A549 (cell line): ENCODE results near the gene E2F1. TPM values are rescaled to one million over a fixed set of nuclear protein-coding genes. Genes with fewer than 3 reads are reported as not detected.

Experiments used
- ATAC-seq, 2 experiments: fragments of 200-7000 bp in 1 of 2; fragments of >200 bp in 1 of 2; cut with Nextera tagmentation in 1 of 2; cut with Tn5 transposase in 1 of 2; 3 replicates each; pipeline versions ENCODE4 v1.8.0 to v1.9.1; 2018 to 2020; ENCODE audit warnings: mild to moderate bottlenecking in 1 of 2, moderate library complexity in 1 of 2
- CTCF ChIA-PET: fragments of 300-600 bp; sonication (Branson Sonifier 250); formaldehyde crosslinking; extraction: SDS; loops from one replicate; lab custom pipeline; 2021; ENCODE audit warnings: antibody characterized with exemption, inconsistent platforms; lab: Yijun Ruan, JAX
- POLR2A ChIA-PET: fragments of 350-600 bp; formaldehyde crosslinking; extraction: SDS; loops from one replicate; lab custom pipeline; 2021; ENCODE audit warnings: antibody characterized with exemption, inconsistent platforms; lab: Yijun Ruan, JAX
- DNase-seq, 2 experiments: peaks; one replicate each; pipeline versions ENCODE4 v3.0.0 to v3.0.0-alpha.2; 2011 to 2016; ENCODE audit warnings: low read depth in 1 of 2, low spot score in 1 of 2
- FAIRE-seq: peaks from 2 replicates; lab custom pipeline; 2011; peaks lifted over from hg19 to GRCh38; lab: Jason Lieb, UNC
- H3K27ac ChIP-seq, 2 experiments: fragments of >200 bp; sonication (Bioruptor Twin); formaldehyde crosslinking; 3 replicates each; pipeline ENCODE4 v1.5.1; 2016 to 2017
- H3K4me1 ChIP-seq: fragments of >200 bp; sonication (Bioruptor Twin); formaldehyde crosslinking; 3 replicates; pipeline ENCODE4 v1.6.1; 2016
- H3K4me2 ChIP-seq: fragments of >200 bp; sonication (Bioruptor Twin); formaldehyde crosslinking; 3 replicates; pipeline ENCODE4 v1.6.1; 2016
- H3K4me3 ChIP-seq: fragments of >200 bp; sonication (Bioruptor Twin); formaldehyde crosslinking; 3 replicates; pipeline ENCODE4 v1.5.1; 2016
- H3K9me3 ChIP-seq: fragments of >200 bp; sonication (Bioruptor Twin); formaldehyde crosslinking; 3 replicates; pipeline ENCODE4 v1.6.1; 2016
- CHD2 ChIP-seq: fragments of 150-350 bp; IDR thresholded peaks from 2 replicates; pipeline ENCODE4 v1.6.1; 2014; ENCODE audit warnings: low read length; ENCODE audit not compliant: partially characterized antibody
- EP300 ChIP-seq, 2 experiments: fragments of >200 bp; sonication (Bioruptor Twin); formaldehyde crosslinking; IDR thresholded peaks; 2 replicates in 1 of 2; 3 replicates in 1 of 2; pipeline ENCODE4 v1.6.1; 2016 to 2017
- FOSB ChIP-seq: fragments of 250-450 bp; sonication (Bioruptor Pico); IDR thresholded peaks from 2 replicates; pipeline ENCODE4 v1.5.0; 2020; ENCODE audit warnings: mild to moderate bottlenecking, moderate library complexity
- FOSL2 ChIP-seq, 2 experiments: fragments of 450-650 bp in 1 of 2; fragments of >200 bp in 1 of 2; sonication (Bioruptor Twin) in 1 of 2; formaldehyde crosslinking; IDR thresholded peaks; 2 replicates each; pipeline versions ENCODE4 v1.5.0 to v1.6.1; 2016 to 2020; ENCODE audit warnings: mild to moderate bottlenecking in 1 of 2, moderate library complexity in 1 of 2
- HDAC2 ChIP-seq: fragments of 200-600 bp; sonication (generic); IDR thresholded peaks from 2 replicates; pipeline ENCODE4 v1.6.1; 2016
- HOXA7 ChIP-seq: fragments of 250-450 bp; sonication (Bioruptor Pico); IDR thresholded peaks from 2 replicates; pipeline ENCODE4 v1.5.0; 2020; ENCODE audit warnings: mild to moderate bottlenecking, moderate library complexity
- HOXB13 ChIP-seq: fragments of 250-450 bp; sonication (Bioruptor Pico); IDR thresholded peaks from 2 replicates; pipeline ENCODE4 v1.5.0; 2020; ENCODE audit warnings: low read depth, mild to moderate bottlenecking, moderate library complexity
- JUN ChIP-seq, 2 experiments: fragments of >200 bp; sonication (Bioruptor Twin); formaldehyde crosslinking; IDR thresholded peaks; 2 replicates in 1 of 2; 3 replicates in 1 of 2; pipeline ENCODE4 v1.6.1; 2016 to 2017
- MAZ ChIP-seq: fragments of 150-350 bp; IDR thresholded peaks from 2 replicates; pipeline ENCODE4 v1.6.1; 2014; ENCODE audit warnings: antibody characterized with exemption, low read depth, low read length, borderline replicate concordance
- NFE2L2 ChIP-seq: fragments of 150-350 bp; conservative IDR thresholded peaks from 2 replicates; pipeline ENCODE4 v1.6.1; 2014; ENCODE audit warnings: low read length
- RARB ChIP-seq: fragments of 250-450 bp; sonication (Bioruptor Pico); IDR thresholded peaks from 2 replicates; pipeline ENCODE4 v1.8.0; 2021; ENCODE audit warnings: mild to moderate bottlenecking, moderate library complexity
- RCOR1 ChIP-seq: fragments of 150-350 bp; IDR thresholded peaks from 2 replicates; pipeline ENCODE4 v1.6.1; 2014; ENCODE audit warnings: antibody characterized with exemption, low read length, low read depth
- RNF2 ChIP-seq: fragments of 200-600 bp; sonication (generic); IDR thresholded peaks from 2 replicates; pipeline ENCODE4 v1.6.1; 2016; ENCODE audit warnings: low read depth, mild to moderate bottlenecking, antibody characterized with exemption, moderate library complexity, borderline replicate concordance
- ZFP36 ChIP-seq: fragments of 450-650 bp; IDR thresholded peaks from 2 replicates; pipeline ENCODE4 v1.6.1; 2014; ENCODE audit warnings: borderline replicate concordance; ENCODE audit not compliant: partially characterized antibody
- ZNF302 ChIP-seq: fragments of 250-450 bp; sonication (Bioruptor Pico); IDR thresholded peaks from 2 replicates; pipeline ENCODE4 v1.9.0; 2021; ENCODE audit warnings: inconsistent platforms, mild to moderate bottlenecking, moderate library complexity
- WGBS: methylation state at CpG from one replicate; pipeline ENCODE4 v1.1.6; 2017; ENCODE audit errors: missing lambda C conversion rate; 5-methylcytosine and 5-hydroxymethylcytosine counted together
- polyA plus RNA-seq, 4 experiments: library from polyadenylated mRNA; depleted of rRNA in 3 of 4; stranded (reverse); fragments of >200 nt; fragmentation: RNase III in 1 of 4; extraction: RNeasy Plus Mini Kit Qiagen cat#74134 plus additional on column Dnase treatment in 1 of 4; gene quantifications; 2 replicates in 3 of 4; 3 replicates in 1 of 4; pipeline ENCODE4 v1.2.3, GENCODE V29; 2011 to 2017
- TF ChIP-seq, protein P1 (sequence below): fragments of 250-450 bp; sonication (Bioruptor Pico); IDR thresholded peaks from 2 replicates; pipeline ENCODE4 v1.5.0; 2020; ENCODE audit warnings: low read depth, mild to moderate bottlenecking, moderate library complexity
- TF ChIP-seq, protein P2 (sequence below): fragments of 250-450 bp; sonication (Bioruptor Pico); IDR thresholded peaks from 2 replicates; pipeline ENCODE4 v1.5.0; 2021; ENCODE audit warnings: mild to moderate bottlenecking, moderate library complexity, borderline replicate concordance
- TF ChIP-seq, protein P3 (sequence below): fragments of >200 bp; sonication (Bioruptor Twin); formaldehyde crosslinking; IDR thresholded peaks from 2 replicates; pipeline ENCODE4 v1.6.1; 2016
- TF ChIP-seq, protein P4 (sequence below): fragments of 150-350 bp; IDR thresholded peaks from 2 replicates; pipeline ENCODE4 v1.6.1; 2014; ENCODE audit warnings: low read depth, mild to moderate bottlenecking, low read length

E2F1 gene
- polyA plus RNA-seq, 2 of the 4 experiments (the other 2 are of a cell fraction), result 17.9 to 35.8 TPM

GRCh38 chr20:33681288-33681687, 4.9 kb downstream of the E2F1 start:
- Histone ChIP-seq H3K4me3 (no peak overlapping the region), H3K27ac (no peak overlapping the region), H3K4me1 (peaks cover 20% of the 10 kb centered on the region), H3K9me3 (no peaks in the 10 kb centered on the region), H3K4me2 (no peak overlapping the region)
- POLR2A ChIA-PET, result no interaction called here
- FAIRE-seq (no peak), DNase-seq (no peak), ATAC-seq (no peak)
- CTCF ChIA-PET, result interaction anchor here (0.8 to 2.0 kb wide), 4 partner anchors 8 to 448 kb away, joined by 3 to 4 read pairs (median 3); no protein-coding TSS in a partner anchor
- TF ChIP-seq NFE2L2 (no peak), ZNF302 (CRISPR knock-in tag) (no peak)
- TF ChIP-seq, all 56 proteins: peak for 0
- WGBS, result 89% methylated on average over 5 of the region's 5 CpGs

GRCh38 chr20:33680686-33681085, 5.5 kb downstream of the E2F1 start:
- WGBS, result 91% methylated on average over 2 of the region's 2 CpGs
- POLR2A ChIA-PET, result no interaction called here
- H3K27ac ChIP-seq, result no peak overlapping the region

DNA sequence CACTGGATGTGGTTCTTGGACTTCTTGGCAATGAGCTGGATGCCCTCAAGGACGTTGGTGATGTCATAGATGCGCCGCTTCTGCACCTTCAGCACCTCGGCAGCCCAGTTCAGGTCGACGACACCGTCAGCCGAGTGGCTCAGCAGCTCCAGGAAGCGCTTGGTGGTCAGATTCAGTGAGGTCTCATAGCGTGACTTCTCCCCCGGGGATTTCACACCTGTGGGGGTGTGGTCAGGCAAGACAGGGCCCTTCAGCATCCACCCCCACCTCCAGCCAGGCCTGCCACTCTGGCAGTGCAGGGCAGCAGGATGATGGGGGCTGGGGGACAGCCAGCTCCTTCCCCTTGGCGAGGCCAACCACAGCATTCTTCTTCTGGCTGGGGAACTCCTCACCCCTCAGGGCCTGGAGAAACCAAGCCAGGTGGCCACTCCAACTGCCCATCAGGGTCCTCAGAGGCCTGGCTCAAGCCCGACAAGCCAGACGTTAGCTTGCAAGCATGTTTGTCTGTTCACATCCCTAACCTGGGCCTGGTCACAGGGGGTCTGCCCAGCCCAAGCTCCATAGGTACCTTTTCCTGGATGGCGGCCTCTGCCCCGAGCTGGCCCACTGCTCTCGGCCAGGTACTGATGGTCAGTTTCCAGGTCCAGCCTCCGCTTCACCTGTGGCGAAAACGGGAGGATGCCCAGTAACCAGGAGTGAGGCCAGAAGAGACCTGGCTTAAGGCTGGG, 6.3 kb downstream of the E2F1 start:
- ChIA-PET POLR2A (interaction anchor here (1.4 kb wide), 1 partner anchor 52 kb away, joined by 4 read pairs; the partner anchor contains the start of gene ZNF341), CTCF (interaction anchor here (0.6 to 2.0 kb wide), 9 partner anchors 9 to 222 kb away, joined by 3 to 5 read pairs (median 4); no protein-coding TSS in a partner anchor)
- FAIRE-seq (no peak), DNase-seq (no peak), ATAC-seq (no peak)
- WGBS, result 91% methylated on average over 19 of the region's 20 CpGs
- Histone ChIP-seq H3K9me3 (no peaks in the 10 kb centered on the region), H3K4me3 (no peak overlapping the region), H3K27ac (no peak overlapping the region), H3K4me1 (peaks cover 21% of the 10 kb centered on the region), H3K4me2 (no peak overlapping the region)
- TF ChIP-seq FOSB (CRISPR knock-in tag) (no peak), EP300 (IDR thresholded peaks at IDR 0.05) (no peak), RARB (CRISPR knock-in tag) (no peak), CHD2 (no peak), HOXA7 (CRISPR knock-in tag) (no peak), HDAC2 (no peak), MAZ (no peak), RNF2 (no peak), JUN (IDR thresholded peaks at IDR 0.05) (no peak)
- TF ChIP-seq, protein P1, sequence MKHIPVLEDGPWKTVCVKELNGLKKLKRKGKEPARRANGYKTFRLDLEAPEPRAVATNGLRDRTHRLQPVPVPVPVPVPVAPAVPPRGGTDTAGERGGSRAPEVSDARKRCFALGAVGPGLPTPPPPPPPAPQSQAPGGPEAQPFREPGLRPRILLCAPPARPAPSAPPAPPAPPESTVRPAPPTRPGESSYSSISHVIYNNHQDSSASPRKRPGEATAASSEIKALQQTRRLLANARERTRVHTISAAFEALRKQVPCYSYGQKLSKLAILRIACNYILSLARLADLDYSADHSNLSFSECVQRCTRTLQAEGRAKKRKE, result no peak
- TF ChIP-seq, protein P2, sequence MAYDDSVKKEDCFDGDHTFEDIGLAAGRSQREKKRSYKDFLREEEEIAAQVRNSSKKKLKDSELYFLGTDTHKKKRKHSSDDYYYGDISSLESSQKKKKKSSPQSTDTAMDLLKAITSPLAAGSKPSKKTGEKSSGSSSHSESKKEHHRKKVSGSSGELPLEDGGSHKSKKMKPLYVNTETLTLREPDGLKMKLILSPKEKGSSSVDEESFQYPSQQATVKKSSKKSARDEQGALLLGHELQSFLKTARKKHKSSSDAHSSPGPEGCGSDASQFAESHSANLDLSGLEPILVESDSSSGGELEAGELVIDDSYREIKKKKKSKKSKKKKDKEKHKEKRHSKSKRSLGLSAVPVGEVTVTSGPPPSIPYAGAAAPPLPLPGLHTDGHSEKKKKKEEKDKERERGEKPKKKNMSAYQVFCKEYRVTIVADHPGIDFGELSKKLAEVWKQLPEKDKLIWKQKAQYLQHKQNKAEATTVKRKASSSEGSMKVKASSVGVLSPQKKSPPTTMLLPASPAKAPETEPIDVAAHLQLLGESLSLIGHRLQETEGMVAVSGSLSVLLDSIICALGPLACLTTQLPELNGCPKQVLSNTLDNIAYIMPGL (CRISPR knock-in tag), result no peak
- TF ChIP-seq, protein P3, sequence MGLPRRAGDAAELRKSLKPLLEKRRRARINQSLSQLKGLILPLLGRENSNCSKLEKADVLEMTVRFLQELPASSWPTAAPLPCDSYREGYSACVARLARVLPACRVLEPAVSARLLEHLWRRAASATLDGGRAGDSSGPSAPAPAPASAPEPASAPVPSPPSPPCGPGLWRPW, result no peak

More at GRCh38 chr20:33680686-33681085, 5.5 kb downstream of the E2F1 start:
- Histone ChIP-seq H3K4me3 (no peak overlapping the region), H3K4me1 (peaks cover 20% of the 10 kb centered on the region), H3K4me2 (no peak overlapping the region), H3K9me3 (no peaks in the 10 kb centered on the region)
- no peak for TF ChIP-seq HDAC2
- TF ChIP-seq FOSL2 (IDR thresholded peaks at IDR 0.05), result no peak
- no peak for TF ChIP-seq FOSL2 (CRISPR knock-in tag; IDR thresholded peaks at IDR 0.05)
- no peak for TF ChIP-seq RCOR1
- TF ChIP-seq RARB (CRISPR knock-in tag), result no peak
- TF ChIP-seq HOXB13 (CRISPR knock-in tag), result no peak
- TF ChIP-seq JUN (IDR thresholded peaks at IDR 0.05), result no peak
- no peak for TF ChIP-seq ZFP36
- TF ChIP-seq, protein P4, sequence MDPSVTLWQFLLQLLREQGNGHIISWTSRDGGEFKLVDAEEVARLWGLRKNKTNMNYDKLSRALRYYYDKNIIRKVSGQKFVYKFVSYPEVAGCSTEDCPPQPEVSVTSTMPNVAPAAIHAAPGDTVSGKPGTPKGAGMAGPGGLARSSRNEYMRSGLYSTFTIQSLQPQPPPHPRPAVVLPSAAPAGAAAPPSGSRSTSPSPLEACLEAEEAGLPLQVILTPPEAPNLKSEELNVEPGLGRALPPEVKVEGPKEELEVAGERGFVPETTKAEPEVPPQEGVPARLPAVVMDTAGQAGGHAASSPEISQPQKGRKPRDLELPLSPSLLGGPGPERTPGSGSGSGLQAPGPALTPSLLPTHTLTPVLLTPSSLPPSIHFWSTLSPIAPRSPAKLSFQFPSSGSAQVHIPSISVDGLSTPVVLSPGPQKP, result no peak
- no peak for TF ChIP-seq FOSB (CRISPR knock-in tag)
- ATAC-seq (no peak), FAIRE-seq (no peak), DNase-seq (no peak)
- CTCF ChIA-PET, result interaction anchor here (0.6 to 2.0 kb wide), 5 partner anchors 9 to 123 kb away, joined by 3 to 4 read pairs (median 3); no protein-coding TSS in a partner anchor
